Measurements from ENCODE around the gene UBR2.
"Not testable (repeated sequence)": the region's sequence is repeated elsewhere in the genome, so short reads cannot be mapped to it uniquely, and the experiment has no call there.

Gene UBR2

DNA sequence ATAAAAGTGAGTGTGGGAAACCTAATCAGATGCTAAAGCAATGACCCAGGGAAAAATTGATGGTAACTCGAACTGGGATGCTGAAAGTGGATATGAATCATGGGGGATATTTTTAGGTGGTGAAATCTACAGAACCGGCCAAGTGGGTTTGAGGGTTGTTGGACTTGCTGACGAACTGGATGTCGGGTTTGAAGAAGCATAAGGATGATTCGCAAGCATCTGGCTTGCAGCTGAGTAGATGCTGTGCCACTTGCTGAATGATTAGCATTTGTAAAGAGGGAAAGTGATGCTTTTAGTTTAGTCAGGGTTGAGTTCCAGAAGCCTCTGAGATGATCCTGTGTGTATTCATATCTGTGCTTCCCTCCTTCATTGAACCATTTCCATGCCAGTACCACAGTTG is 54.9 kb downstream of the UBR2 start:
- no peak for DNase-seq

- DNase-seq = no peak
Measured at GRCh38 chr6:42619963-42620362, 56.1 kb downstream of the UBR2 start.

DNA sequence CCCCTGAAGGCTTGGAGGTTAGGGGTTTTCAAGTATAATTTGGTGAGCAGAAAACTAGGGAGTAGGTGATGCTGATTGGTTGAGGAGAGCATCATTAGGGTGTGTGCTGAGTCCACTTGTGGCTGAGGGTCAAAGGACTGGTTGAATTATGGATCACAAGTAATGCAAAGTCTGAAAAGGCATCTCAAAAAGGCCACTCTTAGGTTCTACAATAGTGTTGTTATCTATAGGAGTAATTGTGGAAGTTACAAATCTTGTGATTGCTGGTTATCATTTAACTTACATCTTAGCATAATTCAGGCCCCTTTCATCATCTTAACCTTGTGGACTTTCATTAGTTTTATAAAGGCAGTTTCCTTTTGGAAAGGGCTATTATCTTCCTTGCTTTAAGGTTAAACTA is 60.8 kb downstream of the UBR2 start:
- no peak for DNase-seq

DNA sequence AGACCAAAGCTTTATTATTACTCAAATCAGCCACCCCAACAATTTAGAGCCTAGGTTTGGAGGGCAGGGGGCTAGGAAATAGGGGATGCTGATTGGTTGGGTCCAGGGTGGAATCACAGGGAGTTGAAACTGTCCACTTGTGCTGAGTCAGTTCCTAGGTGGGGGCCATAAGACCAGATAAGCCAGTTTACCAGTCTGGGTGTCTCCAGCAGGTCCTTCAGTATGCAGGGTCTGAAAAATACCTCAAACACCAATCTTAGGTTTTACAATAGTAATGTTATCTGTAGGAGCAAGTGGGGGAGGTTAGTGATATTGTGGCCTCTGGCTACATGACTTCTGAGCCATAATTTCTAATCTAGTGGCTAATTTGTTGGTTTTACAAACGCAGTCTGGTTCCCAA is 63.2 kb downstream of the UBR2 start:
- no peak for DNase-seq

DNA sequence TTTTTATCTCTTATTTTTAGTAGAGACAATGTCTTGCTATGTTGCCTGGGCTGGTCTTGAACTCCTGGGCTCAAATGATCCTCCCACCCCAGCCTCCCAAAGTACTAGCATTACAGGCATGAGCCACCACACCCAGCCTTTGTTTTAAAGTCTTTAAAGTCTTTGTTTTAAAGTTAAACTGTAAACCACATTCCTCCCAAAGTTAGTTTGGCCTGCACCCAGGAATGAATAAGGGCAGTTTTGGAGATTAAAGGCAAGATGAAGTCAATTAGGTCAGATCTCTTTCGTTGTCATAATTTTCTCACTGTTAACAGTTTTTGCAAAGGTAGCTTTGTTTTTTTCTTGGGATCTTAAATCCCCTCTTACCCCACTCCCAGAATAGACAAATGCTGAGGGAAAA is 63.8 kb downstream of the UBR2 start:
- DNase-seq = no peak

DNA sequence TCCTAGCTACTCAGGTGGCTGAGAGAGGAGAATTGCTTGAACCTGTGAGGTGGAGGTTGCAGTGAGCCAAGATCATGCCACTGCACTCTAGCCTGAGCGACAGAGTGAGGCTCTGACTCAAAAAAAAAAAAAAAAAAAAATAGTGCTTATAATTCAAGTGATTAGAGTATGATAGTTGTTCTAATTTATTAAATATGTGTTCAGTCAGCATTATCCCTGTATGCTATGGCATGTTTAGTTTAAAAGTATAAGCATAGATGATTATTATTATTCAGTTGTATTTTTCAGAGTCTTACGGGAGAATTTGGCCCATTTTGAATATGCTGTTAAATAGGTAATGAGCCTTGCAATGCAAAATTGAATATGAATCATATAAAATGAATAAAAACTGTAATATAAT is 64.8 kb downstream of the UBR2 start:
- DNase-seq = no peak

DNA sequence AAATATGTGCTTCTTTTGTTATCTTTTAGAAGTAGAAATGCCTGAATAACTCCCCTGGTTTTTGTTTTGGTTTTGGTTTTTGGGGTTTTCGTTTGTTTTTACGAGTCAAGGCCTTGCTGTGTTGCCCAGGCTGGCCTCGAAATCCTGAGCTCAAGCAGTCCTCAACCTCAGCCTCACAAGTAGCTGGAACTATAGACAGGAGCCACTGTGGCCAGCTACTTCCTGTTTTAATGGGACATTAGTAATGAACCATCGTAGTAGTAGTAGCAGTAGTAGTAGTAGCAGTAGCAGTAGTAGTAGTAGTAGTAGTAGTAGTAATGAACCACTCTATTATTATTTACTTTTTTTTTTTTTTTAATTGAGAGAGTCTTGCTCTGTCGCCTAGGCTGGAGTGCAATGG is 66.0 kb downstream of the UBR2 start:
- no peak for DNase-seq

- no peak for DNase-seq
Measured at GRCh38 chr6:42637681-42638080, 73.9 kb downstream of the UBR2 start.

GRCh38 chr6:42642794-42643193 is 79.0 kb downstream of the UBR2 start:
- no peak for DNase-seq

- DNase-seq = no peak
Measured at GRCh38 chr6:42644211-42644610, 80.4 kb downstream of the UBR2 start.

GRCh38 chr6:42652024-42652746 is 88.4 kb downstream of the UBR2 start:
- no peak for DNase-seq

- DNase-seq = no peak
Measured at GRCh38 chr6:42653851-42654250, 90.0 kb downstream of the UBR2 start.

GRCh38 chr6:42659806-42660205 is 96.0 kb downstream of the UBR2 start:
- no peak for DNase-seq

- DNase-seq = peak; percentile 95
Measured at GRCh38 chr6:42661540-42662153, 97.8 kb downstream of the UBR2 start.

GRCh38 chr6:42664718-42665117 is 100.9 kb downstream of the UBR2 start:
- no peak for DNase-seq

GRCh38 chr6:42674368-42674767 is 110.5 kb downstream of the UBR2 start:
- DNase-seq = not testable (repeated sequence)

- no peak for DNase-seq
Measured at GRCh38 chr6:42674780-42675179, 111.0 kb downstream of the UBR2 start.

DNA sequence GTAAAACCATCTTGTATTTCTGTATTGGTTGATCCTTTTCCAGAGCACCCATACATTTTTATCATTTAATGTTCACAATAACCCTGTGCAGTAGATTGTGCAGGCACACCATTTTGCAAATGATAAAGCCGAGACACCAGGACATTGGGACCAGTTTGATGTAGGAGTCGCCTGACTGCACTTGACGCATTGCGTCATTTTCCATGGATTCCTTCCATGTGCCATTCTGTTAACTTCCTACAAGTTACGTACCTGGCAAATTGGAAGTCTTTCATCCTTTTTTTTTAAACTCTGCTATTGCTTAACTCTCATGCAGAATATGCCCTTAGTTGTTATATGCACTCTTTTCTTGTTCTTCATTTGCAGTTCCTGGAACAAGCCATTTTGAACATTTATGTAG is 115.5 kb downstream of the UBR2 start:
- no peak for DNase-seq

DNA sequence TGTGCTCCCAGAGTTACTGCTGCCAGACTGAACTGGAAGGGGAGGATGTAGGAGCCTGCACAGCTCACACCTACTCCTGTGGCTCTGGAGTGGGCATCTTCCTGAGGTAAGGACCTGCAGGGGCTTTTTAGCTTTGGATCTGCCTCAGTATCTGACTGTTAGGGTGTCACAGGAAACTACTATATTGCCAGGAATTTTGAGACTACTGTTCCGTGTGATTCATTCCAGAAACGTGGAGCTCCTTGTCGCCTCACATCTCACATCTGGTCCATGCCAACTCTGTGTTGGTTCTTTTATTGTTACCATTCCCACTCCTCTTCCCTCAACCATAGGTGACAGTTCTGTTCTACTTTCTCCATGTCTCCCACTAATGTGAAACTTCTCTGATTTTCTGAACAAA is 124.5 kb downstream of the UBR2 start:
- no peak for DNase-seq

DNA sequence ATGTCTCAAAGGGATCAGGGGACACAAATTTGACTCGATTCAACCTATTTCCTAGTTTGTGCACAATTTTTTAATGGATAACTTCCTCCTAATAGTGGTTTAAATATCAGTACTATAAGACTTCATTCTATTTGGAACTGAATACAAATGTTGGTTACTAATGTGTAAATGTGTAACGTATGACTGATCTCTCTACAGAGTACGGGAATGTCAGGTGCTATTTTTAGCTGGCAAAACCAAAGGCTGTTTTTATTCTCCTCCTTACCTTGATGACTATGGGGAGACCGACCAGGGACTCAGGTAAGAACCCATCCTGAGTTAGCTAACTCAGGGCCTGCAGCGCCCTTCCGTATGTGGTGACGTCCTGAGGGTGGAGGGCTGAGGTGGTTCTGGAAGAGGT is 125.5 kb downstream of the UBR2 start:
- DNase-seq = no peak

GRCh38 chr6:42690151-42690702 is 126.4 kb downstream of the UBR2 start:
- DNase-seq = no peak

DNA sequence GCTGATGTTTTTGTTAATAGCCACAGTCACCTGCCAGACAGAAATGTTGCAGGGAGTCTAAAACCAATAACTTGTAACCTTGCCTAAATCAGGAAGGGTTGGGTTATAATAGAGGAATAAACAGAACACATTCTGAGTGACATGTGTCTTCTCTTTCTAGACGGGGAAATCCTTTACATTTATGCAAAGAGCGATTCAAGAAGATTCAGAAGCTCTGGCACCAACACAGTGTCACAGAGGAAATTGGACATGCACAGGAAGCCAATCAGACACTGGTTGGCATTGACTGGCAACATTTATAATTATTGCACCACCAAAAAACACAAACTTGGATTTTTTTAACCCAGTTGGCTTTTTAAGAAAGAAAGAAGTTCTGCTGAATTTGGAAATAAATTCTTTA is 127.0 kb downstream of the UBR2 start:
- DNase-seq = no peak

- no peak for DNase-seq
Measured at GRCh38 chr6:42692137-42692911, 128.5 kb downstream of the UBR2 start.
